ENCODE data around the gene FUT1.
A peak's percentile ranks its signal among the peaks of the same experiment; 100 is the strongest.
"Not testable (repeated sequence)": the region's sequence is repeated elsewhere in the genome, so short reads cannot be mapped to it uniquely, and the experiment has no call there.

The FUT1 gene

GRCh38 chr19:48740164-48740972 is 12.1 kb downstream of the FUT1 start, which contains the start of gene RASIP1:
RASIP1 (minus strand) TSS chr19:48740610; CDS start chr19:48740282, 328 bp downstream.
- no peak for DNase-seq

GRCh38 chr19:48739404-48740163 is 12.9 kb downstream of the FUT1 start:
- DNase-seq = no peak

GRCh38 chr19:48738557-48739403 is 13.7 kb downstream of the FUT1 start:
- no peak for DNase-seq

DNA sequence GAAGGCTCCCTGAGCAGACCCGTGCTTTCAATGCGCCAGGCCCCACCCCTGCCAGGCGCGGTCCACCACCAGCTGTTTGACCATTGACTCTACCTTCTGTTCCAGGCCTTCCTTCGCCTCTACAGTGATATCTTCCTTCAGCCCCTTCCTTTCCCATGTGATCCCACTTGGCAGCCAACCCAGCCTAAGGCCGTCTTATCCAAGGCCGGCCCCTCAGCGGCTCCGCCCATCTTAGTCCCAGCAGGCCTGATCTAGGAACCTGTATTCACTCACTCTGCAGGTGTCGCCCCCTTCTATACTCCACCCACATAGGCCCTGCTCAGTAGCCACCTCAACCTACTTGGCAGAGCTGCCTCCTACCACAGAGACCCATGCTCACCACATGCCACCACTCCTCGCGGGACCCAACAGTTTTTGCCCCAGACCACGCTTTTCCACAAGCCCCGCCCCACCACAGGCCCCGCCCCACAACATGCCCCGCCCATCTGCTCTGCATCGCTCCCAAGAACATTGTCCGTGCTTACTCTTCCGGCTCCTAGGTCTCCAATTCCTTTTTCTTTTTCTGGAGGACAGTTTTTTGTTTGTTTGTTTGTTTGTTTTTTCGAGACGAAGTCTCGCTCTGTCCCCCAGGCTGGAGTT is 15.0 kb downstream of the FUT1 start:
- DNase-seq = no peak

GRCh38 chr19:48735031-48735615 is 17.3 kb downstream of the FUT1 start:
- no peak for DNase-seq

DNA sequence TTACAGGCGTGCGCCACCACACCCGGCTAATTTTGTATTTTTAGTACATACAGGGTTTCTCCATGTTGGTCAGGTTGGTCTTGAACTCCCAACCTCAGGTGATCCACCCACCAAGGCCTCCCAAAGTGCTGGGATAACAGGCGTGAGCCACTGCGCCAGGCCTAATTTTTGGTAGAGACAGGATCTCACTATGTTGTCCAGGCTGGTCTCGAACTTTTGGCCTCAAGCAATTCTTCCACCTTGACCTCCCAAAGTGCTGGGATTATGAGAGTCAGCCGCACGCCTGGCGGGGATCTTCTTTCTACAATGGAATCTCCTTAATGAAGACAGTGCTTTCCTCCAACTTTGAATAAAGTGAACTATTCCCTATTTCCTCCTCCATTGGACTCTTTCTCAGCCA is 17.8 kb downstream of the FUT1 start:
- DNase-seq = no peak

GRCh38 chr19:48731452-48731851 is 21.0 kb downstream of the FUT1 start:
- DNase-seq = no peak

DNA sequence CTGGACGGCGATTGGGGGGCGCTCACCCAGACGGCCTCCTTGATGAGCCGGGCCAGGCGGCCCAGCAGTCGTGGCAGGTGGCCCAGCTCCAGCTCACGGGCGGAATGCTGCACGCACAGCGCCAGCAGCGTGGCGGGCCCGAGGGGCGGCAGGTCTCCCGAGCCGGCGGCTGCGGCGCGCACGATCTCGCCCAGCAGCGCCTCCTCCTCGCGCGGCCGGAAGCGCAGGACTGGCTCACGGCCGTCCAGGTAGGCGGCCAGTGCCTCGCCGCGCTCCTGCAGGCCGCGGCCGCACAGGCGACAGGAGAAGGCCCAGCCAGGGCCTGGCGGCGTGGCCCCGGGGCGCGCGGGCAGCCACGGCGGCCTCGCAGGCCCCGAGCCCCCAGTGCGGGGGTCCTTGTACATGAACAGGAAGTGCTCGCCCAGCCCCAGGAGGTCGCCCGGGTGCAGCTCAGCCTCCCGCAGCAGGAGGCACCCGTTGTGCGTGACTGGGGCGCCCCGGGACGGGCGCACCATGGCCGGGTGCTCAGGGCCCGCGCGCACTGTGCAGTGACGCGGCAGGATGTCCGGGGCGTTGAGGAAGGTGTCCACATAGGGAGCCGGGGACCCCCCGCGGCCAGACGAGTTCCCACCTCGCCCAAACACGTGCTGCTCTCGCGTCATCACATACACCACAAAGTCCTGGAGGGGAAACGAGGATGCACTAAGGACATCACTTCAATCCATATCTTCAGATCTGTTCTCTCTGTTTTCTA is 23.4 kb downstream of the FUT1 start:
- DNase-seq = no peak

DNA sequence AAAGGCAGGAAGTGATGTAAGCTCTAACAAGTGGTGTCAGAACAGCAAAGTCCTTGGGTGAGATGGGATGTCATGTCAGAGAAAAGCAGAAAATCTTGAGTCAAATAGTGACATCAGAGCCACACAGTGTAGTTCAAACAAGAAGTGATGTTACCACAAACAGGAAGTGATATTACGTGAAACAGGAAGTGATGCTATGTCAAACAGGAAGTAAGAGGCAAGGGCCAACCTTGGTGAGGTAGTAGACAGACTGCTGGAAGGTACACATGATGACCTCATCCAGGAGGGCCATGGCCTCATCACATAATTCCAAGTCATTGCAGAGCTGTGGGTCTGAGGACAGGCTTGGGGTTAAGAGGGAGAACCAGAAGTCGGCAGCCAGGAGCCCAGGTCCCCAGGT is 25.9 kb downstream of the FUT1 start:
- no peak for DNase-seq

GRCh38 chr19:48724796-48725753 is 27.4 kb downstream of the FUT1 start:
- no peak for DNase-seq

GRCh38 chr19:48722196-48722708 is 30.2 kb downstream of the FUT1 start:
- DNase-seq = no peak

DNA sequence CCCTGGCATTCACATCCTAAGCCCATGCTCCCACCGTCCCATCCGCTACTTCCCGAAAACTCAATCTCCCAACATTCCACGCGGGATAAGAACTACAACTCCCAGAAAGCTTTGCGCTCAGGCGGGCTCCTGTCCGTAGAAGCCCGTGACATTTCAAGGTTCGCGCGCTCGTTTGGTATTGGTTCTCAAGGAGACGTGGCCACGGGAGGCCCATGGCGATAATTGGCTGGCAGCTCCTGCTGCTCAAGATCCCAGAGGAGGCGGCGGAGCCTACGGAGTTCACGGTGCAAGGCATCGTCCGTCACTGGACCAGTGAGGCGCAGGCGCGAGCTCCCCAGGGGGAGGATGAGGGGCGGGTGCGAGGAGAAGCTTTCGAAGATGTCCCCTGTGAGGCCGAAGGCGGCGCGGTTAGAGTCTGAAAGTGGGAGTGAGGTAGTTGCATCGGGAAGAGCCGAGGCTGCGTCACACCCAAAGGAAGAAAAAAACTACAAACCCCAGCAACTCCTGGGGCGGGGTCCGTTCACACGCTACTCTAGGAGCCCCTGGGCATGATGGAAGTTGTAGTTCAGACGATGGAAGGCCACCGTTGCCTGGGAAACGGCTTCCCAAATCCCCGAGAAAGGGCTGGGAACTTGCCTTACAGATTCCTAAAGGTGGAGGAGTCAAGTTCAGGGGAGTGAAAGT is 31.7 kb downstream of the FUT1 start:
- DNase-seq = peak; percentile 96

GRCh38 chr19:48720251-48720612 is 32.2 kb downstream of the FUT1 start:
- DNase-seq = no peak

DNA sequence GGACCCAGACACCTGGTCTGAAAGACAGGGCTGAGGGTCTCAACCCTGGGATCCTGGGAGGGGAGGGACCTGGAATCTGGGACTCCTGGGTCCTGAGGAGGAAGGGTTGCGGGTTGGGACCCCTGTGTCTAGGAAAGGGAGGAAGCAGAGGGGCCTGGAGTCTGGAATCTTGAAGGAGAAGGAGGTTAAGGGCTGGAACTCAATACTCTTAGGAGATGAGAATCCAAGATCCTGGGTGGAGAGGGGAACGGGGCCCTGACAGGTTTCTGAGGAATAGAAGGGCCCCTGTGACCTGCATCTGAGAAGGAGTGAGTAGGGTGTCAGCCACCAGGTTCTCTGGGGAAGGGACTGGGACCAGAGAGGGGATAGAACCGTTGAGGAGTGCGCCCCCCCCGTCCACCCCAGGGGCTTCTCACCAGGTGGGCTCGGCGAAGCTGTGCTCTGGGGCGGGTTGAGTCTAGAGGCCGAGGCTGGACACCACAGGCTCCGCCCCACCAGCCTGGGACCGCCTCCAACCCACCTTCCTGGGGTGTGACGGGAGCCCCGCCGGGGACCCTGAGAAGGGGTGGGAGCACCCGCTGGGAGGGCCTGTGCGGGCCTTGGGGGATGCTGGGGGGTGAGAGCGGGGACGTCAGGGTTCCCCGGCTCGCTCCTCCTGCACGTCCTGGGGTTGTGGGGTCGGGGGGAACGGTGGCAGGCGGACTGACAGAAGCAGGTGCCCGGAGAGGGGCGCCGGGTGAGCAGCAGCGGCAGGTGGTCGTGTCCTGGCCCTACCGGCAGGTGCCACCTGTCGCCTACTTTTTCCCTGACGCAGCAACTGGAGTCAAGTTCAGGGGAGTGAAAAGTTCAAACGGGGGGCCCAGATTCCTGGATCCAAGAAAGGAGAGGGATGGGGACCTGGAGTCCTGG is 32.9 kb downstream of the FUT1 start, which contains the start of gene MAMSTR:
MAMSTR (minus strand) TSS at position 463 of the 909 bp plus-strand sequence. CDS start 694 bp downstream, outside the sequence.
- no peak for DNase-seq

- no peak for DNase-seq
Measured at GRCh38 chr19:48718711-48719231, 33.7 kb downstream of the FUT1 start.

DNA sequence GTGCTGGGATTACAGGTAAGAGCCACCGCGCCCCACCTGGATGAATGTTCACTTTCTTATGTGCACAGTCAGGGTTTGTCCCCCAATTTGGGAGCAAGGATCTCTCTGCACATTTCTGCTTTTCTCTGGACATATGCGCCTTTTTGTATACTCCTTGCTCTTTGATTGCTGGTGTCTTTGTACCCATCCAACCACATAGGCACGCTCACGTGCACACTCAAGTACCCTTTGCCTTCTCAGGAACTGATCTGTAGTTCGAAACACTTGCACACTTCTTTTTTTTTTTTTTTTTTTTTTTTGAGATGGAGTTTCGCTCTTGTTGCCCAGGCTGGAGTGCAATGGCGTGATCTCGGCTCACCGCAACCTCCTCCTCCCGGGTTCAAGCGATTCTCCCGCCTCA is 34.3 kb downstream of the FUT1 start:
- not testable (repeated sequence) for DNase-seq

DNA sequence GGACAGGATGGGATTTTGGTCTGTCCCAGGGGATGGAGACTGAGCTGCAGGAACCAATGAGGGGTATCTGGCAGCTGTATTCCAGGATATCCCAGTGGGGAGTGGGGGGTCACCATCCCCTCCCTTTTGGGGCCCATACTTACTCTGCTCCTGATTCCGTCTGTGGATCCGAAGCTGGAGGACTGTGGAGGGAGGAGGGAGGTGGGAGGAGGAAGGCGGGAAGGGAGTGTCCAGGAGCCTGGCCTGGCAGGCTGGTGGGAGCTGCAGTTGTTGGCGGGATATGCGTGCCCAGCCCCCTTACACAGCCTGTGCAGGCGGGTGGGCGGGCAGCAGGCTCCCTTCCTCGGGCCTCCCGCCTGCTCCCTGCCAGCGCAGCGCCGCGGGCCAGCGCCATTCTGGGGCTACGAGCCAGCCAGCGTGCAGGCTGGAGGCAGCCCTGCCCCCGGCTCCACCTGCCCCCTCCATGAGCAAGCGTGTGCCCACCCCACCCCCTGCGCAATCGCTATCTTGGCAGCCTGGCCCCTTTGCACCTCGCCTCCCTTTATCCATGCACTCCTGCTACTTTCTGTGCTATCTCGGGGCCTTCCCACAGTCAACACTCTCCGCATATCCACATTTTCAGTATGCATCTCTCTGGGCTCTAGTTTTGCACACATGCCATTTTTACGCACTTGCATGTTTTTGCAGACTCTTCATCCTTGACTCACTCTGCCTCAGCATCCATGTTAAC is 35.7 kb downstream of the FUT1 start:
- DNase-seq = no peak
